ENCODE data around the gene AUTS2.

DNA sequence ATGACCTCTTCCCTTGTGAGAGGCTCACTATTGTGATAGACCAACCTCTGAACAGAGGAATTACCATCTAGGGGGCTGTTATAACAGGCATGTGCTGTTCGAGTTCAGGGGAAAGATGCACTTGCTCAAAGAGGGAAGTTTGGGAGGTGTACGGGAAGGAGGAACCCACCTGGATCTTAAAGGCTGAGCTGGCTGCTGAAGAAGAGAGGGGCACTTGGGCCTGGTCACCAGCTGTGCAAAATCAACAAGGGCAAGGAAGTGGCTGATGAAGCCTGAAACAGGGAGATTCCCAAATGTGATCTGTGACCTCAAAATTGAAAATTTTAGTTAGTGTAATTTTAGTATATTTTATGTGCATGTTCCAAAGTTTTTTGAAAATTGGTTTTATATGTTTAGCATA is 407.2 kb downstream of the AUTS2 start:
- TF ChIP-seq, protein P1, sequence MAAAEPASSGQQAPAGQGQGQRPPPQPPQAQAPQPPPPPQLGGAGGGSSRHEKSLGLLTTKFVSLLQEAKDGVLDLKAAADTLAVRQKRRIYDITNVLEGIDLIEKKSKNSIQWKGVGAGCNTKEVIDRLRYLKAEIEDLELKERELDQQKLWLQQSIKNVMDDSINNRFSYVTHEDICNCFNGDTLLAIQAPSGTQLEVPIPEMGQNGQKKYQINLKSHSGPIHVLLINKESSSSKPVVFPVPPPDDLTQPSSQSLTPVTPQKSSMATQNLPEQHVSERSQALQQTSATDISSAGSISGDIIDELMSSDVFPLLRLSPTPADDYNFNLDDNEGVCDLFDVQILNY (CRISPR knock-in tag; IDR thresholded peaks at IDR 0.05), result no peak
- no peak for TF ChIP-seq MYNN (IDR thresholded peaks at IDR 0.05)
- TF ChIP-seq MYNN (CRISPR knock-in tag; IDR thresholded peaks at IDR 0.05), result no peak
- no peak for TF ChIP-seq ZNF3 (CRISPR knock-in tag; IDR thresholded peaks at IDR 0.05)
